Fibroblast of lung (primary cell): Measurements from ENCODE around the gene ZBTB16.

ENCODE experiments used
- CTCF ChIP-seq, 2 donors: IDR thresholded peaks in 1 of 2; conservative IDR thresholded peaks in 1 of 2; 1 replicate in 1 of 2; 2 replicates in 1 of 2; pipeline ENCODE4 v1.5.1; 2011 to 2012; ENCODE audit warnings: low read length in 2 of 2, control low read depth in 1 of 2, inconsistent platforms in 1 of 2, low read depth in 1 of 2, mild to moderate bottlenecking in 1 of 2
- EZH2 ChIP-seq: IDR thresholded peaks from 2 replicates; pipeline ENCODE4 v1.5.1; 2012; ENCODE audit warnings: low read length, control low read depth, mild to moderate bottlenecking; ENCODE audit errors: missing control alignments

GRCh38 chr11:114273890-114274635, 214.6 kb downstream of the ZBTB16 start:
- TF ChIP-seq EZH2: no peak
- TF ChIP-seq CTCF (conservative IDR thresholded peaks at IDR 0.05 in 1 of 2, IDR thresholded peaks at IDR 0.05 in 1 of 2; ENCODE audit: low read depth in 1 of 2, low read length in 2 of 2): no peak
